H9 (cell line): ENCODE data around the gene TEF. TPM values are rescaled to one million over a fixed set of nuclear protein-coding genes. Genes with fewer than 3 reads are reported as not detected.
A peak's percentile ranks its signal among the peaks of the same experiment; 100 is the strongest.

ENCODE experiments used
- DNase-seq: peaks from one replicate; pipeline ENCODE4 v3.0.0-alpha.2; 2017
- H2AFZ ChIP-seq: one replicate; pipeline ENCODE4 v1.6.1; 2013; ENCODE audit warnings: mild to moderate bottlenecking, low read length, control low read depth, moderate library complexity
- H2AK5ac ChIP-seq: 2 replicates; pipeline ENCODE4 v1.6.1; 2013; ENCODE audit warnings: low read length, control low read depth, mixed read lengths; ENCODE audit not compliant: insufficient read length
- H2BK120ac ChIP-seq: one replicate; pipeline ENCODE4 v1.6.1; 2013; ENCODE audit warnings: low read depth, mild to moderate bottlenecking, low read length, control low read depth, inconsistent platforms; ENCODE audit not compliant: poor library complexity, severe bottlenecking
- H2BK12ac ChIP-seq: 2 replicates; pipeline ENCODE4 v1.6.1; 2013; ENCODE audit warnings: low read length, control low read depth, mixed read lengths, low read depth; ENCODE audit not compliant: insufficient read length
- H2BK15ac ChIP-seq: 2 replicates; pipeline ENCODE4 v1.6.1; 2013; ENCODE audit warnings: low read depth, low read length, control low read depth
- H2BK20ac ChIP-seq: one replicate; pipeline ENCODE4 v1.6.1; 2013; ENCODE audit warnings: low read depth, mild to moderate bottlenecking, low read length, control low read depth, inconsistent platforms; ENCODE audit not compliant: poor library complexity, severe bottlenecking
- H2BK5ac ChIP-seq: 2 replicates; pipeline ENCODE4 v1.6.1; 2013; ENCODE audit warnings: low read length, control low read depth, mixed read lengths; ENCODE audit not compliant: insufficient read length
- H3K14ac ChIP-seq: 2 replicates; pipeline ENCODE4 v1.6.1; 2013; ENCODE audit warnings: low read length, control low read depth; ENCODE audit not compliant: insufficient read depth
- H3K18ac ChIP-seq: 2 replicates; pipeline ENCODE4 v1.6.1; 2013; ENCODE audit warnings: low read depth, mild to moderate bottlenecking, mixed read lengths, low read length, control low read depth; ENCODE audit not compliant: insufficient read length
- H3K23ac ChIP-seq: 2 replicates; pipeline ENCODE4 v1.6.1; 2013; ENCODE audit warnings: low read length, control low read depth, mixed read lengths, low read depth; ENCODE audit not compliant: insufficient read length
- H3K23me2 ChIP-seq: 2 replicates; pipeline ENCODE4 v1.6.1; 2013; ENCODE audit warnings: low read depth, mild to moderate bottlenecking, mixed read lengths, low read length, control low read depth; ENCODE audit not compliant: insufficient read length, poor library complexity, severe bottlenecking
- H3K27ac ChIP-seq: 2 replicates; pipeline ENCODE4 v1.5.1; 2013; ENCODE audit warnings: low read length, control low read depth, mixed read lengths, low read depth; ENCODE audit not compliant: insufficient read length
- H3K27me3 ChIP-seq: 2 replicates; pipeline ENCODE4 v1.6.1; 2013; ENCODE audit warnings: low read length, control low read depth, inconsistent platforms; ENCODE audit not compliant: insufficient read depth
- H3K4ac ChIP-seq: 2 replicates; pipeline ENCODE4 v1.6.1; 2013; ENCODE audit warnings: low read depth, mild to moderate bottlenecking, control low read depth, inconsistent platforms, low read length, moderate library complexity
- H3K4me1 ChIP-seq: 2 replicates; pipeline ENCODE4 v1.6.1; 2013; ENCODE audit warnings: low read length, control low read depth, inconsistent platforms; ENCODE audit not compliant: insufficient read depth
- H3K4me2 ChIP-seq: 2 replicates; pipeline ENCODE4 v1.6.1; 2013; ENCODE audit warnings: low read length, control low read depth, mixed read lengths; ENCODE audit not compliant: insufficient read length, insufficient read depth
- H3K56ac ChIP-seq: 2 replicates; pipeline ENCODE4 v1.6.1; 2013; ENCODE audit warnings: low read depth, mild to moderate bottlenecking, mixed read lengths, low read length, control low read depth; ENCODE audit not compliant: insufficient read length
- H3K79me1 ChIP-seq: 2 replicates; pipeline ENCODE4 v1.6.1; 2013; ENCODE audit warnings: low read depth, mild to moderate bottlenecking, moderate library complexity, low read length, control low read depth, inconsistent platforms; ENCODE audit not compliant: insufficient read depth, poor library complexity, severe bottlenecking
- H3K79me2 ChIP-seq: 2 replicates; pipeline ENCODE4 v1.6.1; 2013; ENCODE audit warnings: low read length, control low read depth, inconsistent platforms; ENCODE audit not compliant: insufficient read depth
- H3K9ac ChIP-seq: 2 replicates; pipeline ENCODE4 v1.6.1; 2013; ENCODE audit warnings: low read length, control low read depth, mixed read lengths; ENCODE audit not compliant: insufficient read length; ENCODE audit errors: extremely low read depth
- H3K9me3 ChIP-seq: one replicate; pipeline ENCODE4 v1.6.1; 2013; ENCODE audit warnings: low read depth, low read length, inconsistent platforms; ENCODE audit not compliant: control insufficient read depth
- H3T11ph ChIP-seq: one replicate; pipeline ENCODE4 v1.6.1; 2013; ENCODE audit warnings: mild to moderate bottlenecking, low read length, control low read depth, inconsistent platforms
- H4K20me1 ChIP-seq: one replicate; pipeline ENCODE4 v1.6.1; 2013; ENCODE audit not compliant: control insufficient read depth, insufficient read length, insufficient read depth
- H4K5ac ChIP-seq: 2 replicates; pipeline ENCODE4 v1.6.1; 2013; ENCODE audit warnings: low read depth, mild to moderate bottlenecking, mixed read lengths, low read length, control low read depth; ENCODE audit not compliant: insufficient read length
- H4K8ac ChIP-seq: replicated peaks from 2 replicates; pipeline ENCODE4 v1.6.1; 2013; ENCODE audit warnings: low read length, control low read depth, mixed read lengths, low read depth; ENCODE audit not compliant: insufficient read length
- H4K91ac ChIP-seq: 2 replicates; pipeline ENCODE4 v1.6.1; 2013; ENCODE audit warnings: low read depth, mild to moderate bottlenecking, moderate library complexity, mixed read lengths, low read length, control low read depth; ENCODE audit not compliant: insufficient read length
- H3K27ac Mint-ChIP-seq, 3 experiments: 2 replicates in 2 of 3; 3 replicates in 1 of 3; pipeline ENCODE4 v1.8.0; 2020 to 2021; ENCODE audit warnings: mixed read lengths in 3 of 3, mild to moderate bottlenecking in 1 of 3, moderate library complexity in 1 of 3
- H3K27me3 Mint-ChIP-seq: 2 replicates; pipeline ENCODE4 v1.8.0; 2021; ENCODE audit warnings: low read depth, mild to moderate bottlenecking, moderate library complexity, mixed read lengths
- H3K36me3 Mint-ChIP-seq, 3 experiments: 2 replicates in 2 of 3; 3 replicates in 1 of 3; pipeline ENCODE4 v1.8.0; 2020 to 2021; ENCODE audit warnings: low read depth in 3 of 3, mixed read lengths in 3 of 3; ENCODE audit not compliant: insufficient read depth in 1 of 3
- H3K4me1 Mint-ChIP-seq, 2 experiments: 2 replicates each; pipeline ENCODE4 v1.8.0; 2020; ENCODE audit warnings: mixed read lengths in 2 of 2
- H3K4me3 Mint-ChIP-seq, 2 experiments: 2 replicates in 1 of 2; 3 replicates in 1 of 2; pipeline ENCODE4 v1.8.0; 2020 to 2021; ENCODE audit warnings: mild to moderate bottlenecking in 2 of 2, mixed read lengths in 2 of 2, moderate library complexity in 1 of 2
- H3K9me3 Mint-ChIP-seq, 2 experiments: 2 replicates in 1 of 2; 3 replicates in 1 of 2; pipeline ENCODE4 v1.8.0; 2020; ENCODE audit warnings: mild to moderate bottlenecking in 2 of 2, mixed read lengths in 2 of 2, moderate library complexity in 1 of 2
- WGBS: extraction: QIAGEN DNeasy Blood & Tissue Kit; methylation state at CpG from one replicate; pipeline ENCODE4 v1.1.7; 2013; ENCODE audit warnings: missing lambda C conversion rate, low lambda C conversion rate, mixed read lengths; ENCODE audit not compliant: insufficient read length; ENCODE audit errors: extremely low coverage; 5-methylcytosine and 5-hydroxymethylcytosine counted together
- total RNA-seq: library from RNA; stranded (reverse); gene quantifications from 2 replicates; pipeline ENCODE4 v1.2.1, GENCODE V29; 2021
- TF ChIP-seq, protein P1 (sequence below): fragments of 200-600 bp; sonication (generic); conservative IDR thresholded peaks from 3 replicates; pipeline ENCODE4 v1.8.0; 2021; ENCODE audit warnings: antibody characterized with exemption, mild to moderate bottlenecking

TEF gene
- total RNA-seq, 1 experiment from 2014 or later: 17.9 TPM

GRCh38 chr22:41382098-41382578 lies 396 bp downstream of the TEF start:
- no peaks in the 10 kb centered on the region for H3K9me3 ChIP-seq
- H2AK5ac ChIP-seq: no peak overlapping the region
- no peaks in the 10 kb centered on the region; a peak in 1 of 5 replicates for H3K9me3 Mint-ChIP-seq
- no peaks in the 10 kb centered on the region for H4K20me1 ChIP-seq
- H3K27ac ChIP-seq: no peak overlapping the region
- no peak overlapping the region for H2BK120ac ChIP-seq
- H4K5ac ChIP-seq: no peak overlapping the region
- H2AFZ ChIP-seq: no peak overlapping the region
- H3K79me1 ChIP-seq: no peaks in the 10 kb centered on the region
- H3K23me2 ChIP-seq: peaks cover 12% of the 10 kb centered on the region
- no peak overlapping the region for H3T11ph ChIP-seq
- peak overlapping the region; percentile 92 for H3K4me2 ChIP-seq
- H4K91ac ChIP-seq: no peak overlapping the region
- TF ChIP-seq, protein P1, sequence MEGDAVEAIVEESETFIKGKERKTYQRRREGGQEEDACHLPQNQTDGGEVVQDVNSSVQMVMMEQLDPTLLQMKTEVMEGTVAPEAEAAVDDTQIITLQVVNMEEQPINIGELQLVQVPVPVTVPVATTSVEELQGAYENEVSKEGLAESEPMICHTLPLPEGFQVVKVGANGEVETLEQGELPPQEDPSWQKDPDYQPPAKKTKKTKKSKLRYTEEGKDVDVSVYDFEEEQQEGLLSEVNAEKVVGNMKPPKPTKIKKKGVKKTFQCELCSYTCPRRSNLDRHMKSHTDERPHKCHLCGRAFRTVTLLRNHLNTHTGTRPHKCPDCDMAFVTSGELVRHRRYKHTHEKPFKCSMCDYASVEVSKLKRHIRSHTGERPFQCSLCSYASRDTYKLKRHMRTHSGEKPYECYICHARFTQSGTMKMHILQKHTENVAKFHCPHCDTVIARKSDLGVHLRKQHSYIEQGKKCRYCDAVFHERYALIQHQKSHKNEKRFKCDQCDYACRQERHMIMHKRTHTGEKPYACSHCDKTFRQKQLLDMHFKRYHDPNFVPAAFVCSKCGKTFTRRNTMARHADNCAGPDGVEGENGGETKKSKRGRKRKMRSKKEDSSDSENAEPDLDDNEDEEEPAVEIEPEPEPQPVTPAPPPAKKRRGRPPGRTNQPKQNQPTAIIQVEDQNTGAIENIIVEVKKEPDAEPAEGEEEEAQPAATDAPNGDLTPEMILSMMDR: no peak
- DNase-seq: no peak
- no peak overlapping the region for H2BK5ac ChIP-seq
- H3K4me1 Mint-ChIP-seq: peaks cover 24 to 25% of the 10 kb centered on the region in 2 experiments
- H3K4me1 ChIP-seq: no peaks in the 10 kb centered on the region
- H2BK12ac ChIP-seq: no peak overlapping the region
- peak overlapping the region; percentile 78 to 90 for H3K4me3 Mint-ChIP-seq
- no peak overlapping the region for H2BK15ac ChIP-seq
- H3K23ac ChIP-seq: no peak overlapping the region
- H3K14ac ChIP-seq: no peak overlapping the region; the same call in 1 of the 2 replicates
- H3K56ac ChIP-seq: no peak overlapping the region
- peak overlapping the region; percentile 86 for H3K18ac ChIP-seq
- no peaks in the 10 kb centered on the region for H3K27me3 ChIP-seq
- H3K79me2 ChIP-seq: no peaks in the 10 kb centered on the region
- H4K8ac ChIP-seq: no peak overlapping the region
- no peak overlapping the region for H3K9ac ChIP-seq
- H3K27me3 Mint-ChIP-seq: peaks cover 1% of the 10 kb centered on the region
- H3K36me3 Mint-ChIP-seq: peaks cover 0 to 2% (median 0%) of the 10 kb centered on the region in 3 experiments; a peak in 1 of 7 replicates
- peak overlapping the region in 1 of 3 experiments; percentile 64; a peak in 2 of 7 replicates for H3K27ac Mint-ChIP-seq
- no peak overlapping the region for H3K4ac ChIP-seq
- no peak overlapping the region for H2BK20ac ChIP-seq
- no CpG with 5 or more reads among the region's 35 CpGs for WGBS
